Measurements from ENCODE around the gene TNFAIP3.

- TF ChIP-seq FOXK2 (IDR thresholded peaks at IDR 0.05) (no peak), FOXA1 (IDR thresholded peaks at IDR 0.05) (no peak), FOXM1 (IDR thresholded peaks at IDR 0.05; ENCODE audit: borderline replicate concordance) (no peak), CTBP1 (IDR thresholded peaks at IDR 0.05; ENCODE audit: borderline replicate concordance) (no peak)
Observed at GRCh38 chr6:137871291-137871690, 4.2 kb downstream of the TNFAIP3 start.

Measured in HEK293T (cell line).